ENCODE data around the gene OPRL1. TPM values are rescaled to one million over a fixed set of nuclear protein-coding genes. Genes with fewer than 3 reads are reported as not detected.

OPRL1 gene
- total RNA-seq, 1 donor from 2014 or later, result 1.3 TPM

- DNase-seq (ENCODE audit: low spot score), result no peak
Measured at GRCh38 chr20:64070244-64070993, 9.5 kb upstream of the OPRL1 start.

DNA sequence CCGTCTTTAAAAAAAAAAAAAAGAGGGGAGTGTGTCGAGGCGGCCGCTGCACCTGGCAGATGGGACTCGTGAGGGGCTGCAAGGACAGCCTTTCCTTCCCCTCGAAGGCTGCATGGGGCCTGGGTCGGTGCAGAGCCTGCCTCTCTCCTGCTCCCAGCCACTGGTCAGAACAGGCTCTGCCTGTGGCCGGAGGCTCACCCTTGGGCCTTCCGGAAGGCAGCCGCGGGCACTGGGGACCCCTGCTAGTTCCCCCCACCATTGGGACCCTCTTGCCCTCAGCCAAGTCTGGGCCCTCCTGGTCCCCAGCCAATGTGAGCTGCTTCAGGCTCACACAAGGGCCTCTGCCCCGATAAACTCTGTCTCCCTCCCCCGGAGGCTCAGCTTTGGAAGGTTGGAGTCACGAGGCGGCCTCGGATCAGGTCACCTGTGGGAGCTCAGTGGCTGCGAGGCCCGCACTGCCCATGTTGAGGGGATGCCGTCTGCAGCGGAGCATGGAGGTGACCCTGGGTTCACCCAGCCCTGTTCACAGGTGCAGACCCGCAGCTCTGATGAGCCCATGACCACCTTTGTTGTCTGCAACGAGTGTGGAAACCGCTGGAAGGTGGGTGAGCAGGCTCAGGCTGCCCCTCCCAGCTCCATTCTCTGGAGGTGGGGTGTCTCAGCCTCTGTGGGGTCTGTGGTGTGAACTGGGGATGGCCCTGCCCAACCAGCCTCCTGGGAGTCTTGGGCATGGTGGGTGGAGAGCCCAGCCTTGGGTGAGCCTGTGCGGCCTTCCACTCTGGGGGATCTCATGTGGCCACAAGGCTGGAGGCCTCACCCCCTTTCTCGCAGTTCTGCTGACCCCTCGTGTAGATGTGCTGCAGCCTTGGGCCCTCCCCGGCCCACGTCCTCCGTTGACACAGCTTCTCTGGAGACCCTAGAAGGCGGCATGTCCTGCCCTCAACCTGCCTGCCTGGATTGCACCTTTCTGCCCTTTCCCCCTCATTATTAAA lies 8.2 kb upstream of the OPRL1 start:
- DNase-seq (ENCODE audit: low spot score), result no peak

DNA sequence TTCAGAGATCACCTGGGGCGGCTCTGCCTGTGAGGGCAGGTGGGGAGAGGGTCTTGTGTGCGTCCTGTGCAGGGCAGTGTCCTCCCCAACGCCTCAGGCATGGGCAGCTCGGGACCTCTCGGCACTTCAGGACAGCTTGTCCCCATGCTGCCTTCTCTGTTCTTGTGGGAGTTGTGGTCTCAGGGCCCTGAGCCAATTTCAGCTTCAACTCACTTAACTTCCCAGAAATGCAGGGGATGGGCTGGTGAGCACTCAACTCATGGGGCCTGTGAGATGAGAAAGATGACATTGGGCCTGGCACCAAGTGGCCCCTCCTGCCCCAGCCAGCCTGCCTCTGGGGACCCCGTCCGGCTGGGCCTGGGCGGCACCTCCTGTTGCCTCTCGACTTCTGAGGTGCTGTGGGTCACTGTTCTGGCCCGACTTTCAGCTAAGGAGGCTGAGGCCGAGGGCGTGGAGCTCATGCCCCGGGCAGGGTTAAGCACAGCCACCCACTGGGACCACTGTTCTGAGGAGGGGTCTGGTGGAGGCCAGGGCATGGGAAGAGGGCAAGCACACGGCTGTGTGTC lies 7.3 kb upstream of the OPRL1 start:
- DNase-seq (ENCODE audit: low spot score), result no peak

DNA sequence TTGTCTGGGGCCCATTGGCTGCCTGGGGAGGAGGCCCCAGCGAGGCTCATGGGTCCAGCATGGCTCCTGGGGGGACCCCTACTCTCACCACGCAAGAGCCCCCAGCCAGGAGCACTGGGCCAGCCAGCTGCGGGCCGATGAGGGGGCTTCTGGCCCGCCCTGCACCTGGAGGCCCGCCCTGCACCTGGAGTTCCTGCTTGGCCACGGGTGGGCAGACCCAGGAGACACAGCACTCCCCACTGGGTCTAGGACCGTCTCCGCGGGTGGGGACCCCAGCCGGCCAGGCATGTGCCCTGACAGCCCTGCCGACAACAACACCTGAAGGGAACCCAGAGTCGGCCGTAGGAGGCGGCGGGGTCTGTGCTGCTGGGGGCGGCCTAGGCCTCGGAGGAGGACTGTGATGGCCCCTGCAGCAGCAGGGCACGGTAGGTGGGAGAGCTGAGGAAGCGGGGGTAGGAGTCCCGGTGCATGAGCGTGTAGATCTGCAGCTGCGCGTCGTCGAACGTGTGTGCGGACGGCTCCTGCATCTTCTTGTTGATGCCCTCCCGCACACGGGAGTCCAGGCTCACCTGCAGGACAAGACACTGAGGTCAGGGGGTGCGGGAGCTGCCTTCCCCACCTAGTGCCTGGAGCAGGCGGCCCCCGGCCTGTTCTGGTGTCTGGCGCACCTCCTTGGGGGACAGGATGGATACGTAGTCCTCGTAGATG lies 6.3 kb upstream of the OPRL1 start:
- DNase-seq (ENCODE audit: low spot score), result no peak

GRCh38 chr20:64074184-64074789 lies 5.6 kb upstream of the OPRL1 start:
- DNase-seq (ENCODE audit: low spot score), result no peak

DNA sequence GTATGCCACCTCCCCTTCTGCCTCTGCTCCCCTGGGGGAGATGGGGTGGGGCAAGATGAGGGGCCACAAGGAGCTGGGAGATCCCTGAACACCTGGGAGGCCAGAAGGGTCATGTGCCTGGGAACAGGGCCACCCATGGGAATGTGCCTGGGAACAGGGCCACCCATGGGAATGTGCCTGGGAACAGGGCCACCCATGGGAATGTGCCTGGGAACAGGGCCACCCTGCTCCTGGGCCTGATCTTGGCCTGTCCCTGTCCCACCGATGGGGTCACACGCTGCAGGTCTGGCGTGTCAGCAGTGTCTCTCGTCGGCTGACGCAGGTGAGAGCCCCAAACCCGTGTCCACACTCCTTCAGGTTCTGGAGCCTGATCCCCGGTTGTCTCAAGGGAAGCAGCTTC lies 4.9 kb upstream of the OPRL1 start:
- no peak for DNase-seq (ENCODE audit: low spot score)

DNA sequence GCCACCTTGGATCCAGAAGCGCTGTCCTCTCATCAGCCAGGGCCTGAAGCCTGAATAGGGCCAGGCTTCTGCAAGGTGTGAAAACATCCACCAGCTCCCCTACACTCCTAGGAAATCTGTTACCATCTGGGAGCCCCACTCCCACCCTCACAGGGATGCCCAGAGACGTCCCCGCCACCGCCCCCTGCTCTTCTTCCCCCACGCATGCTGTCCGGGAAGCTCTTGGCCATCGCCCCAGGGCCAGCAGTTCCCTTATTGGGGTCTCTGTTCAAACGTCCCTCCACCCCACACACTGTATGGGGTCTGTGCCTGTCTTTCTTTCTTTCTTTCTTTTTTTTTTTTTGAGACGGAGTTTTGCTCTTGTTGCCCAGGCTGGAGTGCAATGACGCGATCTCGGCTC lies 4.3 kb upstream of the OPRL1 start:
- no peak for DNase-seq (ENCODE audit: low spot score)

DNA sequence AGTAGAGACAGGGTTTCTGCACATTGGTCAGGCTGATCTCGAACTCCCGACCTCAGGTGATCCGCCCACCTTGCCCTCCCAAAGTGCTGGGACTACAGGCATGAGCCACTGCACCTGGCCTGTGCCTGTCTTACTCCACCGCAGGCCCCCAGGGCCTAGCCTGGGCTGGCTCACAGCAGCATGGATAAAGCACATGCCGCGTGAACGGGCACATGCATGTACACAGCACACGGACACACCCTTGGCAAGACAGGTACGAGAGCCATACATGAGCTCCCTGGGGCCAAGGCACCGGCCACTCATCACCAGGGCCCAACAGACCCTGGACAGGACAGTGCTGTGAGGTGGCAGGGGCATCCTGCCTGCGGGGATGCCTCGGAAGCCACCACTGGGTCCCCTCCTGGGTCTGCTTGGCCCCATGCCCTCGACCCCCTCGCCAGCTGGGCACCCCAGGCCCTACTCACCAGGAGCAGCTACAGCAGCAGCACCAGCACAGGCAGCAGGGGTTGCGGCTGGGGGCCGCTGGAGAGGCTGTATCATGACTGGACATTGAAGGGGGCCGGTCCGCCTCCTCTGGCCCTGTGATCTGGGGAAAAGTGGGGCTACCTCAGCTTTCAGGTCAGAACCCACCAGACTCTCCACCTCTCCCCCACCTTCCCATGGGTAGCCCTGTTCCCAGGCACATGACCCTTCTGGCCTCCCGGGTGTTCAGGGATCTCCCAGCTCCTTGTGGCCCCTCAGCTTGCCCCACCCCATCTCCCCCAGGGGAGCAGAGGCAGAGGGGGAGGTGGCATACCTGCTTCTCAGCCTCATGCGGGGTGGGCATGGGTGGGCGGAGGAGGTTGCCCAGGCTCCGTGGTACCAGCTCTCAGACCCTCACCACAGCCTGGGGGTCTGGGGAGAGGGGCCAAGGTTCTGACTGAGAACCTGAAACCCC lies 3.6 kb upstream of the OPRL1 start:
- no peak for DNase-seq (ENCODE audit: low spot score)

GRCh38 chr20:64077094-64077493 lies 2.8 kb upstream of the OPRL1 start:
- DNase-seq (ENCODE audit: low spot score), result no peak

DNA sequence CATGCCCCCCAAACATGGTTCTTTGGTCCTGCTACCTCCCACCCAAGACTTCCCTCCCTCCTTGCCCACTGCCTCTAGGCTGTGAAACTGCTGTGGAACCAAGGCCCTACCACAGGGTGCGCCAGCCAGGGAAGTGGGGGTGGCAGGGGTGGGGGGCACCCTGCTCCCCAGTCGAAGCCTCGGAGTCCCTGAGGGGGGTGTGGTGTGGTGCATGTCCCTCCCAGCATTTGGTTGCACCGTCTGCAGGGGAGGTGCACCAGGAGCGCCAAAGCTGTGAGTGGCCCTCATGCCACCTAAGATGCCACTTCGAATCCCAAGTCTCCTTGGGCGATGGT lies 2.4 kb upstream of the OPRL1 start:
- DNase-seq (ENCODE audit: low spot score), result no peak

DNA sequence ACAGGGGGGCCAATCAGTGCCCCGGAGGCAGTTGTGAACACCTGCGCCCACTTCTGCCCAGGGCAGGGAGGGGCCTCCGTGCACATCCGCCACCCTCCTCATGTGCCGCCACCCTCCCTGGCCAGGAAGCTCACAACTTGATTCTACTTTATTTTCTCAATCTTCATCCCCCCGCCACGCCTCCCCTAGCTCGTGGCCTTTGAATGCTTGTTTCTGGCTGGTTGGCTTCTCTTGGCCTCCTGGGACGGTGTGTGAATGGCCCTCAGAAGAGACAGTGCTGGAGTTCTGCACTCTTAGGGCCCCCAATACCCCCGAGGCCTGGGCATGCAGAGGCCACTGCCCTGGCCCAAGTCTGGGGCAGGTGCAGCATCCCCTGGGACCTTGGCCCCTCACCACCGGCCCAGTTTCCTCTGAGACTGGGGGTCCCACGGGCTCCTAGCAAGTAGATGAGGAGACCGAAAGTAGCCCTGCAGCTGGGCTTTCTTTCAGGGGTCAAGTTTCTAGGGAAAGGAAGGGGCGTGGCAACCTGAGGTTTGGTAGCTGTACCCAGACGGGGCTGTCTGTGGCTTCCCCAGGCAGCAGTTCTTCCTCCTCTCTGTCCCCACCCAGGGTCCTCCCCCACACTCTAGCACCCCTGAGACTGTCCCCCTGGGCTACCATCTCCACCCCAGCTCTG lies 1.9 kb upstream of the OPRL1 start:
- no peak for DNase-seq (ENCODE audit: low spot score)

DNA sequence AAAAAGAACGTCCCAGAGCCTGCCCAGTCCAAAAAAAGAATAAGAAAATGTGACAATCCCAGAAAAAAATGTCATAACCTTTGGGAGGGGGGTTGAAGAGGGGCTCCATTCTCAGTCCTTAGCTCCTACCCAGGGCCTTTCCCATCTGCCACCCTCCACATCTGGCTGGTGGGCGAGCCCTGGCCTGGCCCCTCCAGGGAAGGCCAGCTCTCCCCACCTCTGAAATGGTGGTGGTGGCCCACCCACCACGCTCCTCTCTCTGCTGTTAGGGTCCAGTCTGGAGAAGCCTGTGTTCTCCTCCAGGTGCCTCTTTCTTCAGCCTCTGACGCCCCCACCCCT lies 979 bp upstream of the OPRL1 start:
- no peak for DNase-seq (ENCODE audit: low spot score)

- peak; percentile 94 for DNase-seq (ENCODE audit: low spot score)
Measured at GRCh38 chr20:64079273-64080012, 439 bp upstream of the OPRL1 start, which contains the start of gene RGS19. Gene RGS19, minus strand, starts transcription at chr20:64079518. Its CDS starts 2,632 bp downstream, at chr20:64076886.

- DNase-seq (ENCODE audit: low spot score), result no peak
Measured at GRCh38 chr20:64080813-64081623, 1.1 kb downstream of the OPRL1 start.

- no peak for DNase-seq (ENCODE audit: low spot score)
Measured at GRCh38 chr20:64081624-64081964, 1.7 kb downstream of the OPRL1 start.

- no peak for DNase-seq (ENCODE audit: low spot score)
Measured at GRCh38 chr20:64082126-64082731, 2.3 kb downstream of the OPRL1 start.

DNA sequence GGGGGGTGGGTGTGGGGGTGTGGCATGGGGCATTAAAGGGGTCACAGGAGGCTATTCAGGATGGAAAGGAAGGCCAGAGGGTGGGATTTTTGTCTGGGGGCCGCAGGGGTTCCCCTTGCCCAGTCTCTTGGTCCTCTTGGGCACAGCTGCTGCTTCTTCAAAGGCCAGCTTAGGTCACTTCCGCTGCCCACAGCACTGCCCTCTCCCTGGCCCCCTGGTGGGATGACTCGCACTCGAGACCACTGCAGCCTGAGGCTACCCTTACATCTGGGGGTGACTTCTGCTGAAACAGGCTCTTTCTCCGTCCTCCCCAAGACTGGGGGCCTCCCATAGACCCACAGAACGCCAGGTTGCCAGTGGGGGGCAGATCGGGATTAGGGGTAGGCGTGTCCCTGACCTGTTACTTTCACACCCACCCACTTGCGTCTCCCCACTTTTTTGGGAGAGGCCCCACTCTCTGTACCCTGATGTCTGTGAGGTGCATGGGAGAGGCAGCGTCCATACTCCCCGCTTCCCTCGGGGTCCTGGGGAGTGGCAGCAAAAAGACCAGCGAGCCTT lies 3.0 kb downstream of the OPRL1 start:
- DNase-seq (ENCODE audit: low spot score), result no peak
